WERI-Rb-1 (cell line): ENCODE measurements around the gene ANXA2.

ENCODE experiments used
- DNase-seq: peaks from one replicate; pipeline ENCODE4 v3.0.0-alpha.2; 2020
- H3K27ac ChIP-seq: fragments of 250-450 bp; sonication (Bioruptor Pico); 2 replicates; pipeline ENCODE4 v1.5.1; 2020; ENCODE audit warnings: mild to moderate bottlenecking, moderate library complexity
- H3K27me3 ChIP-seq: fragments of 250-450 bp; sonication (Bioruptor Pico); 2 replicates; pipeline ENCODE4 v1.5.1; 2021; ENCODE audit warnings: mild to moderate bottlenecking, low read depth, moderate library complexity; ENCODE audit not compliant: insufficient read depth, severe bottlenecking
- H3K36me3 ChIP-seq: fragments of 250-450 bp; sonication (Bioruptor Pico); 2 replicates; pipeline ENCODE4 v1.5.1; 2020; ENCODE audit warnings: mild to moderate bottlenecking, moderate library complexity
- H3K4me3 ChIP-seq: 2 replicates; pipeline ENCODE4 v1.5.1; 2011; ENCODE audit warnings: low read depth, mild to moderate bottlenecking, control low read depth, low read length
- H3K9me3 ChIP-seq: fragments of 250-450 bp; sonication (Bioruptor Pico); 2 replicates; pipeline ENCODE4 v1.5.1; 2021; ENCODE audit warnings: mild to moderate bottlenecking, moderate library complexity; ENCODE audit not compliant: severe bottlenecking
- CTCF ChIP-seq: IDR thresholded peaks from 2 replicates; pipeline ENCODE4 v1.5.1; 2011; ENCODE audit warnings: low read depth, mild to moderate bottlenecking, control low read depth, inconsistent platforms, low read length

ANXA2 gene

GRCh38 chr15:60373327-60373726, 24.5 kb downstream of the ANXA2 start:
- Histone ChIP-seq H3K36me3 (no peaks in the 10 kb centered on the region), H3K27me3 (no peaks in the 10 kb centered on the region), H3K9me3 (no peaks in the 10 kb centered on the region), H3K27ac (no peak overlapping the region), H3K4me3 (no peak overlapping the region)
- no peak for TF ChIP-seq CTCF
- DNase-seq: no peak

- no peak overlapping the region for H3K4me3 ChIP-seq
- H3K27ac ChIP-seq: no peak overlapping the region
- H3K36me3 ChIP-seq: no peaks in the 10 kb centered on the region
- TF ChIP-seq CTCF: no peak
- no peaks in the 10 kb centered on the region for H3K27me3 ChIP-seq
- H3K9me3 ChIP-seq: no peaks in the 10 kb centered on the region
- DNase-seq: no peak
These were observed 25.0 kb downstream of the ANXA2 start for GRCh38 chr15:60372756-60373155.

DNA sequence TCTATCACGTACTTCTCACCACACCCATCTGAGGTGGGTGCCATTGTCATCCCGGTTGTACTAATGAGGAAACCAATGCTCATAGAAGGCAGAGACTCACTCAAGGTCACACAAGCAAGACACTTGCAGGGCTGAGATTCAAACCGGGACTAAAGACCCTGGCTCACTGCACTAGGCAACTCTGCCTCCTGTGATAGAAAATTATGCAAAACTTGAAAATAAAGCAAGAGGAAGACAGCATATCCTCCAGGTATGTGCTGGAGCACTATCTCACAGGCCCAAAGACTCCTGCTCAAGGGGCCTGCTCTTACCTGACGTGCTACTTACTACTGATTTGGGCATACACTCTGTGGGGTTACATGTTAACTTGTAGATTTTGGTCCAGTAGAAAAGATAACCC, 25.6 kb downstream of the ANXA2 start:
- Histone ChIP-seq H3K9me3 (no peaks in the 10 kb centered on the region), H3K27me3 (no peaks in the 10 kb centered on the region), H3K27ac (no peak overlapping the region), H3K4me3 (no peak overlapping the region), H3K36me3 (no peaks in the 10 kb centered on the region)
- no peak for DNase-seq
- no peak for TF ChIP-seq CTCF

DNA sequence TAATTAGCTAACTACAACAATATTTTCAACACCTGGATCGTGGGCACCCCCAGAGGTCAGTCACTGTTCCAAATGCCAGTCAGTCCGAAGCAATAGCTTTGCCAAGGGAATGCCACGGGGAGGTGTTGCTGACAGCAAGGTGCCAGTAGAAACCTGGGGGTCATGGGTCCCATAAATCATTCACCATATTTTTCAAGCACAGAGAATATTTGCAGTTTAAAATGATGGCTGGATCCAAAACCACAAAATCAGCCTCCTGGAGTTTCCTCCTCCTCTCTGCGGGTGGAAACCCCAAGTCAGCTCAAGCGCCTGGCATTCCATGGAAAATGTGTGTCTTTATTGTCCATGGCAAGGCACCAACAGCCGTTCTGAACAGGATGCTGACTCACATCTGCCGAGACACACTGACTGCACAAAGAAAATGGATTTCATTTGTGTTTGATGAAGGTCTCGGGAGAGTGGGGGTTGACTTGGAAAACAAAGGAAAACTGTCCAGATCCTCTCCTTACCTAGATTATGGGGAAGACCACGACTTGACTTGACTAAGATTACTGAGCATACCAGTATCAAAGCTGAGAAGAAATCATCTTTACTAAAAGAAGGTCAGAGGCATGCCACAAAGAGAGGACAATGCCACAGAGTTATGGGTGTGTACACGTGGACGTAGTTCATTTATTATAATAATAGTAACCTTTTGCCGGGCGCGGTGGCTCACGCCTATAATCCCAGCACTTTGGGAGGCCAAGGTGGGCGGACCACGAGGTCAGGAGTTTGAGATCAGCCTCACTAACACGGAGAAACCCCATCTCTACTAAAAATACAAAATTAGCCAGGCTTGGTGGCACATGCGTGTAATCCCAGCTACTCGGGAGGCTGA, 26.4 kb downstream of the ANXA2 start:
- Histone ChIP-seq H3K4me3 (no peak overlapping the region), H3K27ac (no peak overlapping the region), H3K9me3 (no peaks in the 10 kb centered on the region), H3K36me3 (no peaks in the 10 kb centered on the region), H3K27me3 (no peaks in the 10 kb centered on the region)
- no peak for TF ChIP-seq CTCF
- no peak for DNase-seq

DNA sequence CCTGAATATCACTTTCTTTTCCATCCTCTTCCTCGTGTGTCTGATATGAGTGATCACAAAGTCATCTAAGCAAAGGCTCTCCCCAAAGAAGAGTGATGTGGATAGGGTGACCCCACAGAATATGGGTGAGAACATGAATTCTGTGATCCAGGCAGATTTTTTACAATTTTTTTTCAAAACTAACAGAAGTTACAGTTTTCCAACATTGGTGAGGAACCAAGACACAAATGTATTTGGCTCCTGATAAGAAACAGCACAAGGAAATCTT, 27.0 kb downstream of the ANXA2 start:
- Histone ChIP-seq H3K4me3 (no peak overlapping the region), H3K27ac (no peak overlapping the region), H3K9me3 (no peaks in the 10 kb centered on the region), H3K36me3 (no peaks in the 10 kb centered on the region), H3K27me3 (no peaks in the 10 kb centered on the region)
- DNase-seq: no peak
- no peak for TF ChIP-seq CTCF
